K562 (cell line): ENCODE measurements around the gene ANO1. TPM values are rescaled to one million over a fixed set of nuclear protein-coding genes. Genes with fewer than 3 reads are reported as not detected.

Experiments
- ATAC-seq: fragments of 200-7000 bp; cut with Tn5 transposase; 3 replicates; pipeline ENCODE4 v1.9.1; 2020; ENCODE audit warnings: moderate library complexity
- BruUV-seq: library from RNA; stranded (reverse); fragments of 400-500 nt; replicated peaks from 2 replicates; lab custom pipeline; 2021; lab: Mats Ljungman, UMichigan
- CTCF ChIA-PET: fragments of 300-600 bp; formaldehyde crosslinking; extraction: SDS; loops from one replicate; lab custom pipeline; 2021; ENCODE audit warnings: low intra/inter-chr PET ratio; lab: Yijun Ruan, JAX
- POLR2A ChIA-PET: fragments of 300-600, 350-650 bp; sonication (Branson Sonifier 250); formaldehyde crosslinking; extraction: SDS; loops from one replicate; lab custom pipeline; 2021; ENCODE audit warnings: antibody characterized with exemption, inconsistent platforms; lab: Yijun Ruan, JAX
- DNase-seq, 4 experiments: peaks; one replicate each; pipeline versions ENCODE4 v3.0.0 to v3.0.0-alpha.2; 2011 to 2018; ENCODE audit warnings: low spot score in 3 of 4, mixed read lengths in 3 of 4; ENCODE audit errors: extremely low read depth in 1 of 4
- FAIRE-seq: peaks from 2 replicates; lab custom pipeline; 2011; peaks lifted over from hg19 to GRCh38; lab: Jason Lieb, UNC
- H2AFZ ChIP-seq: 2 replicates; pipeline ENCODE4 v1.6.0; 2011; ENCODE audit warnings: low read depth, low read length, control low read depth, inconsistent platforms
- H3K27ac ChIP-seq: fragments of 200-600 bp; 3 replicates; pipeline ENCODE4 v1.8.0; 2011; ENCODE audit warnings: low read depth, mild to moderate bottlenecking, control low read depth, inconsistent platforms, low read length, moderate library complexity, mixed read lengths; ENCODE audit errors: extremely low read depth
- H3K27me3 ChIP-seq, 2 experiments: fragments of 300-600 bp in 1 of 2; 2 replicates in 1 of 2; 3 replicates in 1 of 2; pipeline versions ENCODE4 v1.6.0 to v1.8.0; 2011; ENCODE audit warnings: inconsistent platforms in 2 of 2, low read length in 2 of 2, mild to moderate bottlenecking in 1 of 2, mixed read lengths in 1 of 2, moderate library complexity in 1 of 2; ENCODE audit not compliant: control insufficient read depth in 2 of 2, insufficient read depth in 2 of 2
- H3K36me3 ChIP-seq: fragments of 300-600 bp; 3 replicates; pipeline ENCODE4 v1.8.0; 2011; ENCODE audit warnings: mild to moderate bottlenecking, low read length, inconsistent platforms; ENCODE audit not compliant: control insufficient read depth, insufficient read depth
- H3K4me1 ChIP-seq, 2 experiments: fragments of 200-600 bp in 1 of 2; replicated peaks in 1 of 2; 2 replicates in 1 of 2; 3 replicates in 1 of 2; pipeline versions ENCODE4 v1.5.1 to v1.8.0; 2011; ENCODE audit warnings: inconsistent platforms in 2 of 2, low read length in 2 of 2, mild to moderate bottlenecking in 1 of 2, mixed read lengths in 1 of 2, moderate library complexity in 1 of 2; ENCODE audit not compliant: control insufficient read depth in 2 of 2, insufficient read depth in 2 of 2
- H3K4me2 ChIP-seq: 2 replicates; pipeline ENCODE4 v1.6.1; 2011; ENCODE audit warnings: low read length, control low read depth, inconsistent platforms, mixed read lengths; ENCODE audit not compliant: insufficient read depth
- H3K4me3 ChIP-seq: fragments of 200-600 bp; sonication (generic), shearing (Covaris generic); 2 replicates; pipeline ENCODE4 v1.5.1; 2016; ENCODE audit warnings: control low read depth, inconsistent platforms
- H3K79me2 ChIP-seq: fragments of 200-600 bp; 3 replicates; pipeline ENCODE4 v1.8.0; 2011; ENCODE audit warnings: low read length, inconsistent platforms; ENCODE audit not compliant: control insufficient read depth, insufficient read depth
- H3K9ac ChIP-seq, 2 experiments: 2 replicates each; pipeline versions ENCODE4 v1.6.0 to v1.6.1; 2011; ENCODE audit warnings: low read depth in 2 of 2, low read length in 2 of 2, control low read depth in 1 of 2, inconsistent platforms in 1 of 2, mild to moderate bottlenecking in 1 of 2, mixed read lengths in 1 of 2; ENCODE audit not compliant: insufficient read depth in 1 of 2
- H3K9me1 ChIP-seq: one replicate; pipeline ENCODE4 v1.6.0; 2011; ENCODE audit warnings: inconsistent platforms, mild to moderate bottlenecking, low read length, moderate library complexity; ENCODE audit not compliant: control insufficient read depth, insufficient read depth
- H3K9me3 ChIP-seq: replicated peaks from 2 replicates; pipeline ENCODE4 v1.5.1; 2011; ENCODE audit warnings: low read depth, low read length, inconsistent platforms; ENCODE audit not compliant: control insufficient read depth, insufficient read depth
- H4K20me1 ChIP-seq: replicated peaks from 2 replicates; pipeline ENCODE4 v1.6.1; 2011; ENCODE audit warnings: low read length, inconsistent platforms, mixed read lengths; ENCODE audit not compliant: control insufficient read depth, insufficient read depth
- CREBBP ChIP-seq: IDR thresholded peaks from one replicate; pipeline ENCODE4 v1.6.1; 2012; ENCODE audit warnings: low read depth, mild to moderate bottlenecking, control low read depth, inconsistent platforms, low read length
- ELF2 ChIP-seq: fragments of 250-450 bp; sonication (Bioruptor Pico); IDR thresholded peaks from 2 replicates; pipeline ENCODE4 v1.5.0; 2021; ENCODE audit warnings: mild to moderate bottlenecking
- FIP1L1 ChIP-seq: fragments of 200-400 bp; formaldehyde crosslinking; IDR thresholded peaks from 2 replicates; pipeline ENCODE4 v1.6.1; 2018; ENCODE audit warnings: mild to moderate bottlenecking, low read depth, low read length; ENCODE audit not compliant: poor library complexity, severe bottlenecking
- MEF2D ChIP-seq: conservative IDR thresholded peaks from 2 replicates; pipeline ENCODE4 v1.6.1; 2016; ENCODE audit warnings: low read depth, missing genetic modification characterization, missing compliant biosample characterization
- MGA ChIP-seq: fragments of 450-650 bp; IDR thresholded peaks from 2 replicates; pipeline ENCODE4 v1.6.1; 2016; ENCODE audit warnings: mild to moderate bottlenecking, moderate library complexity
- MTA2 ChIP-seq: fragments of 450-650 bp; IDR thresholded peaks from 2 replicates; pipeline ENCODE4 v1.6.1; 2016; ENCODE audit warnings: low read depth
- SP1 ChIP-seq: sonication (generic); formaldehyde crosslinking; IDR thresholded peaks from 2 replicates; pipeline ENCODE4 v1.8.1; 2022; ENCODE audit warnings: mild to moderate bottlenecking, missing genetic modification reagents
- ZC3H11A ChIP-seq: IDR thresholded peaks from 2 replicates; pipeline ENCODE4 v1.6.1; 2012; ENCODE audit warnings: low read depth, low read length, improper control_type of control experiment
- ZEB2 ChIP-seq: fragments of 450-650 bp; IDR thresholded peaks from 2 replicates; pipeline ENCODE4 v1.6.1; 2016
- ZFP91 ChIP-seq: sonication (generic); formaldehyde crosslinking; IDR thresholded peaks from 2 replicates; pipeline ENCODE4 v1.8.0; 2022; ENCODE audit warnings: mild to moderate bottlenecking, missing genetic modification reagents
- WGBS: fragments of 100-300 bp; shearing (Covaris generic); methylation state at CpG from one replicate; pipeline ENCODE4 v1.1.6; 2016; ENCODE audit warnings: low coverage, mixed read lengths; ENCODE audit not compliant: insufficient coverage; ENCODE audit errors: missing lambda C conversion rate; 5-methylcytosine and 5-hydroxymethylcytosine counted together
- in situ Hi-C: fragments of 300-500 bp; cut with MboI; formaldehyde crosslinking; loops from 4 replicates; pipeline ENCODE4 v1.15.0; 2018; ENCODE audit warnings: inconsistent platforms, mixed read lengths
- intact Hi-C: fragments of 100-400 bp; cut with micrococcal nuclease; formaldehyde crosslinking; loops from 2 replicates; pipeline ENCODE4 v1.14.2; 2022
- polyA plus RNA-seq, 8 experiments: library from polyadenylated mRNA; depleted of rRNA in 4 of 8; stranded (reverse) in 5 of 8; unstranded in 3 of 8; fragments of >200 nt; fragmentation: Nextera tagmentation in 2 of 8; fragmentation: Illumina TruSeq in 1 of 8; extraction: Ambion mirVana in 2 of 8; extraction: Trizol in 1 of 8; gene quantifications; 2 replicates each; pipeline versions ENCODE4 v1.2.1 to v1.2.3, GENCODE V29; 2011 to 2014; ENCODE audit warnings: inconsistent platforms in 1 of 8, missing spikeins in 1 of 8
- total RNA-seq, 7 experiments: library from RNA; depleted of rRNA in 6 of 7; stranded (reverse); fragments of >200 nt in 6 of 7; fragmentation: Illumina TruSeq in 2 of 7; extraction: Trizol in 2 of 7; gene quantifications; 2 replicates each; pipeline versions ENCODE4 v1.2.1 to v1.2.3, GENCODE V29; 2011 to 2021; ENCODE audit warnings: low replicate concordance in 1 of 7

The ANO1 gene
- total and polyA plus RNA-seq, 9 of the 15 experiments (the other 6 are each of a cell fraction or from before 2014, with no cell fraction given), result not detected

GRCh38 chr11:70139785-70140410 is 61.8 kb downstream of the ANO1 start:
- Histone ChIP-seq H3K9me1 (no peaks in the 10 kb centered on the region), H3K27me3 (peaks cover 60 to 85% of the 10 kb centered on the region in 2 experiments), H3K79me2 (no peaks in the 10 kb centered on the region), H4K20me1 (peaks cover 20% of the 10 kb centered on the region; the same call in 1 of the 2 replicates), H2AFZ (no peak overlapping the region), H3K4me1 (peaks cover 0 to 3% of the 10 kb centered on the region in 2 experiments; a peak in 2 of 5 replicates), H3K9ac (no peak overlapping the region), H3K27ac (no peak overlapping the region), H3K36me3 (no peaks in the 10 kb centered on the region), H3K4me2 (no peak overlapping the region), H3K9me3 (no peaks in the 10 kb centered on the region), H3K4me3 (no peak overlapping the region)
- ChIA-PET POLR2A (no interaction called here), CTCF (no interaction called here)
- BruUV-seq, result no TSS peak
- FAIRE-seq (no peak), DNase-seq (no peak), ATAC-seq (no peak)
- WGBS, result 21% methylated on average over 15 of the region's 15 CpGs
- intact Hi-C loops (no loop called here), in situ Hi-C loops (no loop called here)
- TF ChIP-seq MTA2 (no peak), FIP1L1 (no peak), CREBBP (no peak), ZFP91 (CRISPR knock-in tag) (no peak), MGA (no peak), SP1 (CRISPR knock-in tag) (no peak), ZEB2 (no peak), MEF2D (tag) (no peak), ELF2 (CRISPR knock-in tag) (no peak), ZC3H11A (no peak)
